ENCODE results near the gene HELZ2.

DNA sequence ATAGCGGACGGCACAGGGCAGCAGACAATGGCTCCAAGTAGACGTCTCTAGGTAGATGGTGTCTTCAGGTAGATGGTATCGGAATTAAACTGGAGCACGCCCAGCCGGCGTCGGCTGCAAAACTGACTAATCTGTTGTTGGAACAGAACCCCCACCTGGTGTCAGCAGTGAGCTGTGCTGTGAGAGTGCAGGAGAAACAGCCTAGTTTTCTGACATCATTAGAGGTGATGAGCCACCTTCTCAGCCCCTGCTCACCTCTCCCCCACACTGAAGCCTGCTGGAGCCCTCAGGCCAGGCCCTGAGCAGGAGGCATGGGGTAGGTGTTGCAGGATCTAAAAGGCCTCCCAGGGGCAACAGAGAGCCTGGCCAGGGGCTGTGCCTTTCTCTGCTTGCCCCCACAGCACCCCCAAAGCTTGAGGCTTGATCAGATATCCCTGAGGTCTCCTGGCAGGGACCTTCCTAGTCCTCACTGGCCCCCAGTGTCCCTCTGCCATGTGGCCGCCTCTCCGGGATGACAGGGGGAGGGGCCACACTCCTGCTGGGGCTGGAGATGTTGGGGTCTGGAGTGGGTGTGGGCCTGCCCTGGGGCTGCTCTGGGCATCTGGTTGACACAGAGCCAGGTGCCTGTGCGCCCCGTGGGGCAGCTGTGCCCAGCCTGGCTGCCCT, 6.9 kb upstream of the HELZ2 start:
- TF ChIP-seq, protein P1, sequence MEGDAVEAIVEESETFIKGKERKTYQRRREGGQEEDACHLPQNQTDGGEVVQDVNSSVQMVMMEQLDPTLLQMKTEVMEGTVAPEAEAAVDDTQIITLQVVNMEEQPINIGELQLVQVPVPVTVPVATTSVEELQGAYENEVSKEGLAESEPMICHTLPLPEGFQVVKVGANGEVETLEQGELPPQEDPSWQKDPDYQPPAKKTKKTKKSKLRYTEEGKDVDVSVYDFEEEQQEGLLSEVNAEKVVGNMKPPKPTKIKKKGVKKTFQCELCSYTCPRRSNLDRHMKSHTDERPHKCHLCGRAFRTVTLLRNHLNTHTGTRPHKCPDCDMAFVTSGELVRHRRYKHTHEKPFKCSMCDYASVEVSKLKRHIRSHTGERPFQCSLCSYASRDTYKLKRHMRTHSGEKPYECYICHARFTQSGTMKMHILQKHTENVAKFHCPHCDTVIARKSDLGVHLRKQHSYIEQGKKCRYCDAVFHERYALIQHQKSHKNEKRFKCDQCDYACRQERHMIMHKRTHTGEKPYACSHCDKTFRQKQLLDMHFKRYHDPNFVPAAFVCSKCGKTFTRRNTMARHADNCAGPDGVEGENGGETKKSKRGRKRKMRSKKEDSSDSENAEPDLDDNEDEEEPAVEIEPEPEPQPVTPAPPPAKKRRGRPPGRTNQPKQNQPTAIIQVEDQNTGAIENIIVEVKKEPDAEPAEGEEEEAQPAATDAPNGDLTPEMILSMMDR (conservative IDR thresholded peaks at IDR 0.05), result no peak
- no peak for TF ChIP-seq ZFX (IDR thresholded peaks at IDR 0.05)
